HEK293 (cell line): ENCODE measurements around the gene PLEKHA8.

Experiments
- CTCF ChIA-PET: fragments of 350-600 bp; formaldehyde crosslinking; extraction: SDS; loops from one replicate; lab custom pipeline; 2021; ENCODE audit warnings: antibody characterized with exemption; lab: Yijun Ruan, JAX
- POLR2A ChIA-PET: fragments of 300-600 bp; formaldehyde crosslinking; extraction: SDS; loops from one replicate; lab custom pipeline; 2020; ENCODE audit warnings: antibody characterized with exemption, inconsistent platforms; lab: Yijun Ruan, JAX
- H3K27ac ChIP-seq: fragments of 200-500 bp; sonication (Bioruptor generic); 2 replicates; pipeline ENCODE4 v1.5.1; 2014; ENCODE audit warnings: low read depth, low read length, control low read depth, inconsistent platforms; ENCODE audit errors: extremely low read depth
- H3K36me3 ChIP-seq, 2 experiments: fragments of 200-500 bp in 1 of 2; sonication (Bioruptor generic) in 1 of 2; 1 replicate in 1 of 2; 2 replicates in 1 of 2; pipeline ENCODE4 v1.5.1; 2014 to 2017; ENCODE audit warnings: inconsistent platforms in 2 of 2, low read length in 2 of 2; ENCODE audit not compliant: control insufficient read depth in 2 of 2, insufficient read depth in 1 of 2
- H3K4me1 ChIP-seq: fragments of 200-500 bp; sonication (Bioruptor generic); 2 replicates; pipeline ENCODE4 v1.5.1; 2014; ENCODE audit warnings: mild to moderate bottlenecking, low read length, inconsistent platforms; ENCODE audit not compliant: control insufficient read depth, insufficient read depth
- H3K4me3 ChIP-seq: 2 replicates; pipeline ENCODE4 v1.5.1; 2011; ENCODE audit warnings: low read depth, mild to moderate bottlenecking, control low read depth, low read length, moderate library complexity
- H3K9me3 ChIP-seq: fragments of 200-500 bp; sonication (Bioruptor generic); 2 replicates; pipeline ENCODE4 v1.5.1; 2014; ENCODE audit warnings: low read depth, low read length, inconsistent platforms; ENCODE audit not compliant: control insufficient read depth, insufficient read depth
- ATF2 ChIP-seq: fragments of 450-650 bp; formaldehyde crosslinking; IDR thresholded peaks from 2 replicates; pipeline ENCODE4 v1.5.1; 2016; ENCODE audit warnings: missing biosample characterization, missing genetic modification characterization, low read depth
- GLI2 ChIP-seq: fragments of 450-650 bp; formaldehyde crosslinking; IDR thresholded peaks from 2 replicates; pipeline ENCODE4; 2017; ENCODE audit warnings: missing biosample characterization, missing genetic modification characterization, low read depth, borderline replicate concordance
- KLF10 ChIP-seq: fragments of 450-650 bp; IDR thresholded peaks from 2 replicates; pipeline ENCODE4 v1.5.1; 2018; ENCODE audit warnings: missing biosample characterization, mild to moderate bottlenecking, missing genetic modification characterization
- PRDM1 ChIP-seq: fragments of 450-650 bp; formaldehyde crosslinking; IDR thresholded peaks from 2 replicates; pipeline ENCODE4; 2016; ENCODE audit warnings: missing biosample characterization, missing genetic modification characterization
- SCRT1 ChIP-seq: fragments of 450-650 bp; formaldehyde crosslinking; IDR thresholded peaks from 2 replicates; pipeline ENCODE4 v1.5.1; 2016; ENCODE audit warnings: missing biosample characterization, missing genetic modification characterization, borderline replicate concordance
- SCRT2 ChIP-seq: fragments of 450-650 bp; formaldehyde crosslinking; IDR thresholded peaks from 2 replicates; pipeline ENCODE4 v1.5.1; 2016; ENCODE audit warnings: missing biosample characterization, missing genetic modification characterization
- SP2 ChIP-seq: fragments of 450-650 bp; formaldehyde crosslinking; IDR thresholded peaks from 2 replicates; pipeline ENCODE4 v1.5.1; 2016; ENCODE audit warnings: missing biosample characterization, missing genetic modification characterization
- ZBTB17 ChIP-seq: fragments of 450-650 bp; formaldehyde crosslinking; IDR thresholded peaks from 2 replicates; pipeline ENCODE4 v1.5.1; 2016; ENCODE audit warnings: missing biosample characterization, missing genetic modification characterization
- ZBTB20 ChIP-seq: fragments of 450-650 bp; formaldehyde crosslinking; IDR thresholded peaks from 2 replicates; pipeline ENCODE4 v1.5.1; 2016; ENCODE audit warnings: missing biosample characterization, missing genetic modification characterization
- ZBTB21 ChIP-seq: fragments of 450-650 bp; formaldehyde crosslinking; IDR thresholded peaks from 2 replicates; pipeline ENCODE4 v1.5.1; 2017; ENCODE audit warnings: missing biosample characterization, missing genetic modification characterization
- ZBTB26 ChIP-seq: fragments of 450-650 bp; formaldehyde crosslinking; optimal IDR thresholded peaks from 2 replicates; pipeline ENCODE3; 2016; ENCODE audit warnings: missing biosample characterization, mild to moderate bottlenecking, missing genetic modification characterization
- ZBTB6 ChIP-seq: fragments of 450-650 bp; formaldehyde crosslinking; IDR thresholded peaks from 2 replicates; pipeline ENCODE4 v1.5.1; 2017; ENCODE audit warnings: missing biosample characterization, missing genetic modification characterization
- ZBTB8A ChIP-seq: fragments of 450-650 bp; formaldehyde crosslinking; IDR thresholded peaks from 2 replicates; pipeline ENCODE4 v1.5.1; 2016; ENCODE audit warnings: missing biosample characterization, missing genetic modification characterization
- ZEB2 ChIP-seq: fragments of 450-650 bp; formaldehyde crosslinking; IDR thresholded peaks from 2 replicates; pipeline ENCODE4 v1.5.1; 2016; ENCODE audit warnings: missing biosample characterization, missing genetic modification characterization
- ZNF335 ChIP-seq: fragments of 450-650 bp; formaldehyde crosslinking; conservative IDR thresholded peaks from 2 replicates; pipeline ENCODE4 v1.5.1; 2016; ENCODE audit warnings: missing biosample characterization, missing genetic modification characterization
- ZNF394 ChIP-seq: fragments of 450-650 bp; formaldehyde crosslinking; IDR thresholded peaks from 2 replicates; pipeline ENCODE4 v1.5.1; 2016; ENCODE audit warnings: missing biosample characterization, missing genetic modification characterization, mild to moderate bottlenecking, moderate library complexity, borderline replicate concordance
- ZNF449 ChIP-seq: fragments of 450-650 bp; formaldehyde crosslinking; IDR thresholded peaks from 2 replicates; pipeline ENCODE4 v1.5.1; 2017; ENCODE audit warnings: missing biosample characterization, mild to moderate bottlenecking, missing genetic modification characterization, moderate library complexity
- ZNF501 ChIP-seq: fragments of 450-650 bp; formaldehyde crosslinking; IDR thresholded peaks from 2 replicates; pipeline ENCODE4 v1.5.1; 2016; ENCODE audit warnings: missing biosample characterization, missing genetic modification characterization
- ZNF521 ChIP-seq: fragments of 450-650 bp; formaldehyde crosslinking; IDR thresholded peaks from 2 replicates; pipeline ENCODE4 v1.5.1; 2017; ENCODE audit warnings: missing biosample characterization, mild to moderate bottlenecking, missing genetic modification characterization
- ZNF560 ChIP-seq: fragments of 450-650 bp; formaldehyde crosslinking; IDR thresholded peaks from 2 replicates; pipeline ENCODE4 v1.5.1; 2017; ENCODE audit warnings: missing biosample characterization, missing genetic modification characterization, borderline replicate concordance
- ZNF610 ChIP-seq: fragments of 450-650 bp; formaldehyde crosslinking; IDR thresholded peaks from 2 replicates; pipeline ENCODE4 v1.5.1; 2016; ENCODE audit warnings: missing biosample characterization, missing genetic modification characterization, borderline replicate concordance
- ZNF624 ChIP-seq: fragments of 450-650 bp; formaldehyde crosslinking; IDR thresholded peaks from 2 replicates; pipeline ENCODE4 v1.5.1; 2017; ENCODE audit warnings: missing biosample characterization, missing genetic modification characterization
- ZNF629 ChIP-seq: fragments of 450-650 bp; formaldehyde crosslinking; IDR thresholded peaks from 2 replicates; pipeline ENCODE4 v1.5.1; 2017; ENCODE audit warnings: missing biosample characterization, missing genetic modification characterization
- ZNF704 ChIP-seq: fragments of 450-650 bp; formaldehyde crosslinking; IDR thresholded peaks from 2 replicates; pipeline ENCODE4 v1.5.1; 2016; ENCODE audit warnings: missing biosample characterization, missing genetic modification characterization
- ZNF792 ChIP-seq: fragments of 450-650 bp; formaldehyde crosslinking; IDR thresholded peaks from 2 replicates; pipeline ENCODE4 v1.5.1; 2016; ENCODE audit warnings: missing biosample characterization, missing genetic modification characterization
- ZNF843 ChIP-seq: fragments of 450-650 bp; formaldehyde crosslinking; IDR thresholded peaks from 2 replicates; pipeline ENCODE4 v1.5.1; 2016; ENCODE audit warnings: missing biosample characterization, missing genetic modification characterization

Gene PLEKHA8

GRCh38 chr7:30133736-30134610, 105.8 kb downstream of the PLEKHA8 start:
- Histone ChIP-seq H3K4me1 (no peaks in the 10 kb centered on the region), H3K27ac (peak overlapping the region; percentile 82; the same call in 1 of the 2 replicates)
- POLR2A ChIA-PET, result interaction anchor here (1.4 to 1.6 kb wide), 2 partner anchors 10 to 20 kb away, joined by 4 to 5 read pairs; no protein-coding TSS in a partner anchor

GRCh38 chr7:30134611-30135300, 106.5 kb downstream of the PLEKHA8 start, which contains the start of gene MTURN:
Gene MTURN, plus strand, starts transcription at chr7:30134986. Its CDS starts 151 bp downstream, at chr7:30135137.
- no peaks in the 10 kb centered on the region for H3K9me3 ChIP-seq
- ChIA-PET CTCF (interaction anchor here (0.6 to 1.0 kb wide), 6 partner anchors 12 to 179 kb away, joined by 3 to 4 read pairs (median 3); no protein-coding TSS in a partner anchor), POLR2A (interaction anchor here (1.4 to 1.6 kb wide), 2 partner anchors 9 to 21 kb away, joined by 4 to 5 read pairs; no protein-coding TSS in a partner anchor)
- peak within 1 kb of the TSS; percentile 86 for H3K4me3 ChIP-seq
- H3K4me1 ChIP-seq, result no peaks in the 10 kb centered on the region
- TF ChIP-seq ZEB2 (tag by site-specific recombination) (peak; percentile 25; the same call in 1 of the 2 replicates), ZNF560 (tag by site-specific recombination) (no peak), ZBTB20 (tag by site-specific recombination) (peak; percentile 61; the same call in 1 of the 2 replicates), ZBTB6 (tag by site-specific recombination) (no peak), ZNF449 (tag by site-specific recombination) (no peak), ZNF394 (tag by site-specific recombination) (peak; percentile 12; the same call in 1 of the 2 replicates), ZNF610 (no peak), ZBTB26 (tag by site-specific recombination) (peak; percentile 57), ATF2 (tag by site-specific recombination) (peak; percentile 98), ZBTB21 (tag by site-specific recombination) (peak; percentile 95), SP2 (peak; percentile 50), ZNF629 (tag by site-specific recombination) (peak; percentile 97), KLF10 (tag by site-specific recombination) (0 out of 2 replicates have a peak, but pooled peaks have one; percentile 36)
- TF ChIP-seq, all 188 proteins: peak for 9
- Histone ChIP-seq H3K27ac (peak within 1 kb of the TSS; percentile 82), H3K36me3 (no peaks in the 10 kb centered on the region; a peak in 1 of 3 replicates)

More at GRCh38 chr7:30133736-30134610, 105.8 kb downstream of the PLEKHA8 start:
- no peaks in the 10 kb centered on the region; a peak in 1 of 3 replicates for H3K36me3 ChIP-seq
- H3K9me3 ChIP-seq, result no peaks in the 10 kb centered on the region
- TF ChIP-seq ZNF792 (no peak), ZNF624 (no peak), PRDM1 (tag by site-specific recombination) (0 out of 2 replicates have a peak, but pooled peaks have one; percentile 11), ZNF843 (tag by site-specific recombination) (no peak), GLI2 (tag by site-specific recombination) (no peak), ZBTB17 (tag by site-specific recombination) (peak; percentile 43), ZBTB6 (tag by site-specific recombination) (no peak), ZNF501 (tag by site-specific recombination) (no peak), SCRT2 (tag by site-specific recombination) (peak; percentile 85), ZNF521 (no peak), ZBTB8A (tag by site-specific recombination) (peak; percentile 31; the same call in 1 of the 2 replicates), SCRT1 (tag by site-specific recombination) (peak; percentile 86), ZNF335 (peak; percentile 66), ZNF704 (tag by site-specific recombination) (no peak)
- H3K4me3 ChIP-seq, result peak overlapping the region; percentile 86
- CTCF ChIA-PET, result interaction anchor here (0.7 to 1.0 kb wide), 4 partner anchors 13 to 75 kb away, joined by 3 to 4 read pairs (median 3); no protein-coding TSS in a partner anchor
